Activated CD4-positive, alpha-beta T cell treated with anti-CD3 and anti-CD28 coated beads, Interleukin-2, amount 50 U/mL, for 24 hours (primary cell): ENCODE results near the gene CCDC195.

Source experiments
- DNase-seq, 2 donors: peaks; one replicate each; pipeline ENCODE4 v3.0.0-alpha.2; 2020; ENCODE audit warnings: low read depth in 1 of 2, low spot score in 1 of 2

The CCDC195 gene, protein sequence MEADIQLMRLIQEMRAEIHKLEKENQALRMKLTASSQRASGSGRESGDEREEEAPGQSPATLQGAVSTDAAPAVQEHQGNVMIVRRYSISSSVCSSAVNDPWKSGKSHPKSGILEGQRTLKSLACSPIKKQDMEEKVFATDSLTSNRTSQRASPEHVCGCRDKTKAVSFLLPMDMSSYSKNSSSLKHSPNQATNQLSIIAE

GRCh38 chr2:224716201-224716600 lies at the start of gene CCDC195:
Gene CCDC195 (minus strand): TSS chr2:224716365. CDS start chr2:224716365, 0 bp downstream.
- DNase-seq, result no peak

DNA sequence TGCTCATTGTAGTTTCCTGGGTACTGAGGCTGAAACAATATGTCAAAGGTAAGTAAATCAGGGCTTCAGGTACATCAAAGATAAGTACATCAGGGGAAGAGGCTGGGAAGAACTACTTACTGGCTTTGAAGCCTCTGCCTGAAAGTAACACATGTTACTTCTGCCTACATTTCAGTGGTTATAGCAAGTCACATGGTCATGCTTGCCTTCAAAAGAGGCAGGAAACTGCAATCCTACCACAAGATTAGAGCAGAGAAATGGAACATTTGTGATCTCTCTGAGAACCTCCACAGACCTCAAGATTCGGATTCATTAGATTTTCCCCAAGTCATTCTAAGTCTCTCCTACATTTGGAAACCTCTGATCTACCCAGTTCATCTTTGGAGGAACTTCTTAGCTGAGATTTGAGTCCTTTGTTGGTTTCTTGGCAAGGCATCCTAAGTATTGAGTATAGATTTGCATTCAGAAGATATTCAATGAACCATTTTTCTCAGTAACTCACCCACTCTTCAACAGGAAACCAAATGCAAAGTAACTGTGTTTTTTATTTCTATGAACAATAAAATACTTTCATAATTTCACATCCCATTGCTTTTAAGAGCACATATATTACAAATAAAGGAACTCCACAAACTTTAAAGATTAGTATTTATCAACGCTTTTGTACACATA lies 48.5 kb upstream of the CCDC195 start:
- no peak for DNase-seq

GRCh38 chr2:224757934-224758548 lies 41.9 kb upstream of the CCDC195 start:
- no peak for DNase-seq

DNA sequence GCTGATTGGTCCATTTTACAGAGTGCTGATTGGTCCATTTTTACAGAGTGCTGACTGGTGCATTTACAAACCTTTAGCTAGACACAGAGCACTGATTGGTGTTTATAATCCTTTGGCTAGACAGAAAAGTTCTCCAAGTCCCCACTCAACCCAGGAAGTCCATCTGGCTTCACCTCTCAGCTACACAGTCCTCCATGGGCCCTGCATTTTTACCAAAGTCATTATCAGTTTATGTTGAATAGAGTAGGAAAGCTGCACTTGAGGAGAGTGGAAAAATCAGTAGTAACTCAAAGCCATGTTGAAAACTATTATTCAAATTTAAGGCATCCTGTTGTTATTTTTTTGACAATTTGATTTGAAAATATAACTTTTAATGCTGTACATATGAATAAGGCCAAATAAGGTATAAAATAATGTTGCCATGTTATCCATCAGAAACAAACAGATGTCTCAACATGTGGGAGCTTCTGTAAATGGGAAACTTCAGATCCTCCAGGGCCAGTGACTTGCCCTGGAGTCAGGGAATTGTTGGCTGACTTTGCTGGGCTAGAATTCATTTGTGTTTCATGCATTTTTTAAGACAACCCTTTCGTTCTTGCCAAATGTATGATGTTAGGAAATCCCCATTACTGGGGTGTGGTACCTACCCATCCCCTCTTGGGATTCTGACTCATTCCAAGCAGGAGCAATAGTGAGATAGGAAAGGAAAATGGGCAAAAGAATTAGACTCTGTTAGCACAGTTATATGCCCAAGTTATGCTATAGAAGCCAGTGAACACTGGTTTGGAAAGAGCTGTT lies 37.8 kb upstream of the CCDC195 start:
- DNase-seq, result no peak

DNA sequence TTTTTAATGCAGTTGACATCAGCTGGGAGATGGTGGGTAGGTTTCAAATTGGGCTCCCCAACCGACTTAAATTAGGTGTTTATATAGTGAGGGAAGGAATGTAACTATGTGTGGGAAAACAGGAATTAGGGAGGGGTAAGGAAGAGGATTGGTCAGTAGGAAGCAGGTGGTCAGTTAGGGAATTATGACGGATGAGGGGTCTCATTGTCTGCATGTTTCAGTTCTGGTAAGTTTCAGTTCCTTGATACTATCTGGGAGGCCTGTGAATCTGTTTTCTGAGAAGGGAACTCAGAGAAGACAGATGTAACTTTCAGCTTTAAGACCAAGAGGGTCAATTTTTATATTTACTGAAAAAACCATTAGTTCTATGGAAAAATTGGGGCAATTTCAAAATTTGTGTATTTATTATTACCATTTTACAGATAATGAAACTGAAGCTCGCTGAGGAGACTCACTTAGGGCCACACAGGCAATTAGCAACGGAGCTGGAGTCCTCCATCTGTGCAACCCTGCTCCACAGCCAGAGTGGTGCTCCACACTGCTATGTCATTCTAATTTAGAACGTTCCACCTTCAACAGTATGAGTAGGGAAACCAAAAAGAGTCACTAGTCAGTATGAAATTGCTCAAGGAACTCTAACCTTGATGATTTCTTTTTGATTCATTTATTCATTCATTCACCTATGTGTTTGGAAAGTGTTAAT lies 36.0 kb upstream of the CCDC195 start:
- DNase-seq, result no peak

GRCh38 chr2:224749136-224749535 lies 33.0 kb upstream of the CCDC195 start:
- no peak for DNase-seq

GRCh38 chr2:224747765-224748164 lies 31.6 kb upstream of the CCDC195 start:
- DNase-seq, result no peak

- no peak for DNase-seq
Measured at GRCh38 chr2:224736227-224736626, 20.1 kb upstream of the CCDC195 start.

GRCh38 chr2:224734949-224735348 lies 18.8 kb upstream of the CCDC195 start:
- DNase-seq, result no peak

GRCh38 chr2:224731665-224732064 lies 15.5 kb upstream of the CCDC195 start:
- DNase-seq, result no peak

DNA sequence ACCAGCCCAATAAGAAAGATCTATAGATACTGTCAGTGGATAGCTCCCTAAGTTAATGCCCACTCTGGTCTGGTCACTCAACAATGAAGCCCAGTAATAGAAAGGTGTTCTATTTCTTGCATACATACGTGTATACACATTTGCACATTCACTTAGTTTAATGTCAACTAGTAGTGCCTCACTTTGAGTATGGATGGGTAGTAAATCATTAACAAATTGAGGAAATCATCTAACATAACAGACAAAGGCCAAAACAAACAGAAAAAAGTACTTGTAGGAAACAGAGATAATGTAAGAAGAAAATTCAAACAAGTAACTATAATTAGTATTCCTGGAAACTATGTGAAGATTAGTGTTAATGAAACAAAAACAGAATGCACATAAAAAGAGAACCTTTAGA lies 13.3 kb upstream of the CCDC195 start:
- DNase-seq, result no peak

- DNase-seq, result no peak
Measured at GRCh38 chr2:224724331-224724730, 8.2 kb upstream of the CCDC195 start.

DNA sequence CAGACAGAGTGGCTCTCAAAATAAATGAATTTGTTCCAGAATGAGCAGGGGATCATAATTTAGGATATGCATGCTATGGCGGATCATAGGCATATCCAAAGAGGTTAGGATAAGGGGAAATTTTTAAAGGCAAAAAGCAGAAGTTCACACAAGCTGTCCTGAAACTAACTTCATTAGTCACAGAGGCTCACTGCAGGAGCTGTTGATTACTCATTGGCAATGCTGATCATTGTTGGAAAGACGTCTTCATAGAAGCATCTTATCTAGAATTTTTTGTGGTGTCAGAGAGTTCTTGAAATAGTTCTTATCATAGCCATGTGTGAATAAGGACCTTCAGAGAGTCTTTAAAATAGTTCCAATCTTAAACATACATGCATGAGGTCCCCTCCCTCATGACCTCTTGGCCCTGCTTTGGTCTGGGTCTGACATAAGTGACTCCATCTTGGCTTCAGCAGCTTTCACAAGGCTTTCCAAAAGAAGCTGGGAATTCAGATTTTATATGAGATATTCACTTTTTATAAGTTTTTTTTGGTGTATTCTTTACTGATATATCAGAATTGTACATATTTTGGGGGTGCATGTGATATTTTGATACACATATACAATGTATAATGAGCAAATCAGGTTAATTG lies 7.5 kb upstream of the CCDC195 start:
- DNase-seq, result no peak

- DNase-seq, result no peak
Measured at GRCh38 chr2:224722770-224723169, 6.6 kb upstream of the CCDC195 start.

DNA sequence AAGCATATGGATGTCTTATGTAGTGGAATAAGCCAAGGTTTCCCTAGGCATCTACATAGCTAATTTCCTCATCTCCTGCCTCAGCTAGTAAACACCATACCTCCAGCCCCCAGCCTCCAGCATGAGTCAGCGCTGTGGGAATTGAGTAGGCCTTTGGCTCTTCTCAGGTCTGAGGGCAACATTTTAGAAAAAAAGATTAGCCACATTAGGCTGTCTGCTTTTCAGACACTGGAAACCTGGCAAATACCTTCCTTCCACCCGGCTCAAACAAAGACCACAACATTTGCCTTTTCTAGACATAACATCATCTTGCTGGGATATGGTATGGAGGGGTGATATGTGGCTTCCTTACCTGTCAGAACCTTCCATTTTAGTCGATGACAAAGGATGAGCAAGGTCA lies 6.1 kb upstream of the CCDC195 start:
- DNase-seq, result no peak

GRCh38 chr2:224716921-224717320 lies 756 bp upstream of the CCDC195 start:
- no peak for DNase-seq

- no peak for DNase-seq
Measured at GRCh38 chr2:224711859-224712665, 4.1 kb downstream of the CCDC195 start.

- no peak for DNase-seq
Measured at GRCh38 chr2:224711381-224711780, 4.8 kb downstream of the CCDC195 start.

DNA sequence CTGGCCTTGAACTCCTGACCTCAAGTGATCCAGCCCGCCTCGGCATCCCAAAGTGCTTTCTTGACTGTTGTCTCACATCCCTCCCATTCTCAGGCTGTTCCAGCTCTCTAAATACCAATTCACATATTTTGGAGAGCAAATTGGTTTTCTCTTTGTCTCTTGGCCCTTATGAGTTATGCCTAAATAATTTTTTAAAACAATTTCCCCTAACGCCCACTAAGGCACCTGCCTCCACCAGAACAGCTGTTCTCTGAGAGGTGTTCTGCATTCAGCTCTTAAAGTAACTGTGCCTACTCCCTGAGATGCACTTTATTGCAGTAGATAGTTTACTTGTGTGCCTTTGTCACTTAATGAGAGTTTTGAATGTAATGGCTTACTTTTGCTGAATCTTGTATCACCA lies 6.9 kb downstream of the CCDC195 start:
- DNase-seq, result no peak

DNA sequence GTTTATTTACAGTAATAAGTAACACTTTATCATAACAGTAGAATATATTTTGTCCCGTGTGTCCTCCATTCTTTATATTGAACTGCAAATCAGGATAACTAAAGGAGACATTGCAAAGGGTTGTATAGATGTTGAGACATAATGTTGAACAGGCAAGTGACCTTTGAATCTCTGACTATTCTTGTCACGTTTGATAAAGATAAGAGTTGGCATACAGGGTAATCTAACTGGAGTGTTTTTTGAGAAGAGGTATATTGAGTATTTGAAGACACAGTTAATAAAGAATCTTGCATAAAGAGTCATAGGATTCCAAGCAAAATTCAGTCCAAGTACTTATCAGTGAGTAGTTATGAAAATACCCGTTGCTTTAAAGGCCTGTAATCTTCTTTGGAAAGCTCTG lies 21.7 kb downstream of the CCDC195 start:
- no peak for DNase-seq
